HG02852 (cell line): ENCODE results near the gene TRABD2B.

Source experiments
- ATAC-seq: cut with Tn5 transposase; IDR thresholded peaks from one replicate; pipeline ENCODE4 v1.9.1; 2021; ENCODE audit warnings: mild to moderate bottlenecking, moderate library complexity; ENCODE audit not compliant: unreplicated experiment

The TRABD2B gene

DNA sequence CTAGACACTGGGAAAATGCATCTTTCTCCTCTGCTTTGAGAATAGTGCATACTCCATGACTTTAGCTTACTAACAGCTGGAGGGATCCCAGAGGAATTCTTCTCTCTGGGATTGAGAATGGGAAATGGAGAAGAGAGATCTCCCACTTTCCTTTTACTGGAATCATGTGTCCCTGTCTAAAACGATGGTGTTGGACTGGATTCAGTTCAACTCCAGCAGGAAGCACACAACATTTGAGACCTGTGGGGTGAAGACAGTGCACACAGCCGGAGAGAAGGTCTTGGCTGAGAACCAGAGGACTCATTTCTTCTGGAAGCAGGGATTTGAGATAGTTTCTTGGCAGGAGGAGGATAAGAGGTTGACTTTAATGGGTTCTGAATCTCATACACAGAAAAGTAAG, 58.7 kb downstream of the TRABD2B start:
- no peak for ATAC-seq

DNA sequence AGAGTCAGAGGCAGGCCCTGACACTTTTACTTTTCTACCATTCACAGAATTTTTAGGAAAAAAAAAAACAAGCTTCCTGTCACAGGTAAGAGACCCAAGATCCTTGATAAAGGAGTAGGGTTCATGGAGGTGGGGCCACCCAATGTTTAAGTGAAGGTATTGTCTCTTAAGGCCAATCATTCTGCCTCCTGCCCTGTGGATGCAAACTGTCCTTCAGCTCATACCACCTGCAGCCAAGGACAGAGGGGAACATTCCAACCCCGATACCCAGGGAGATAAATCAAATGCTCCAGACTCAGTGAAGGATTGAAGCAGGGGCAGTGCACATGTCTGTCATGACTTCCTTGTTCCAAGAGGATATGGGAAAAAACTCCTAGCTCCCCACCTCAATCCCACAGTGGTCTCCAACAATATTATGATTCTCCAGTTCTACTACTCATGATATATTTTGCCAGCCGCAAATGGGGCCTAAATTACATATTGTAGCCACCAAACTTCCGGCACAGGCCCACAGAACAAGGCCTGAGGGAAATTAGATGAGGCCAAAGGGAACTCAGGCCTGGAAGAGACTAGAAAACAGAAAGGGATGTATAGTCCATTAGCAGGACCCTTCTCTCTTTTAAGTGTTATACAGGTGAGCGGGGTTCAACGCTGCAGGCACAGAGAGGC, 59.5 kb downstream of the TRABD2B start:
- no peak for ATAC-seq

DNA sequence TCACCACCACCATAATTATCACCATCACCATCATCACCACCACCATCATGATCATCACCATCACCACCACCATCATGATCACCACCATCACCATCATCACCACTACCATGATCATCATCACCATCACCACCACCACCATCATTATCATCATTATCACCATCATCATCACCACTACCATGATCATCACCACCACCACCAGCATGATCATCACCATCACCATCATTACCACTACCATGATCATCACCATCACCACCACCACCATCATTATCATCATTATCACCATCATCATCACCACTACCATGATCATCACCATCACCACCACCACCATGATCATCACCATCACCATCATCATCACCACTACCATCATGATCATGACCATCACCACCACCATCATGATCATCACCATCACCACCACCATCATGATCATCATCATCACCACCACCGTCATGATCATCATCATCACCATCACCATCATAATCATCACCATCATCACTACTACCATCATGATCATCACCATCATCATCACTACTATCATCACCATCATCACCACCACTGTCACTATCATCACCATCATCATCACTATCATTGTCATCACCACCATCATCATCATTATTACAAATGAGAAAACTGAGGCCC, 60.2 kb downstream of the TRABD2B start:
- no peak for ATAC-seq

DNA sequence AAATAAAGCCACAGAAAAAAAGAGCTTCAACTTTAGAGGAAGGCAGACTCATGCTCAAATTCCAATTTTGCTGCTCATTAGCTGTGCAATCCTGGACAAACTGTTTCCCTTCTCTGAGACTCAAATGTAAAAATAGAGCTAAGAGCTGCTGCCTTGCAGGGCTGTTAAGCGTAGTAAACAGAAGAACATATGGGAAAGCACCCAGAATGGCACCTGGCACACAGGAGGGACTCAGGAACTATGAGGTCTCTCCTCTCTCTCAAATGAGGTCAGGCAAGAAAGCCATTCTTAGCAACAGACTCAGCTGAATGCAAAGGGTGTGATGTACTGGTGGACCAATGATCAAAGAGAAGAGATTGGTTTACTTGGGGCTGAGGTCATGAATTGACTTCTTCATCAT, 61.3 kb downstream of the TRABD2B start:
- ATAC-seq = no peak

DNA sequence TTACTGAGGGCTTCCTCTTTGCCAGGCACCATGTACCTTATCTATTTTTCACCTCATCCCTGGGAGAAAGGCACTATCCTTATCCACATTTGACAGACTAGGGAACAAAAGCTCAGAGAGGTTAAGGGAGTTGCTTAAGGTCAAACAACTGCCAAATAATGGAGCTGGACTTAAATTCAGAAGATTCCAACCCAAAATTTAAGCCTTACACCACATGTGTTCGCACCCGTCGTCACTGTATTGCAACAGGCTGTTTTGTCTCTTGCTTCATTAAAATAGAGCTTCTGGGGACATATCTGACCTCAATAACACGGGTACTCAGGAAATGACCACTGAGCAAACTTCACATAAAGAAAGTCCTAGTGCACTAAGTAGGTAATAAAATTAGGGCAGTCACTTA, 62.0 kb downstream of the TRABD2B start:
- ATAC-seq = no peak

DNA sequence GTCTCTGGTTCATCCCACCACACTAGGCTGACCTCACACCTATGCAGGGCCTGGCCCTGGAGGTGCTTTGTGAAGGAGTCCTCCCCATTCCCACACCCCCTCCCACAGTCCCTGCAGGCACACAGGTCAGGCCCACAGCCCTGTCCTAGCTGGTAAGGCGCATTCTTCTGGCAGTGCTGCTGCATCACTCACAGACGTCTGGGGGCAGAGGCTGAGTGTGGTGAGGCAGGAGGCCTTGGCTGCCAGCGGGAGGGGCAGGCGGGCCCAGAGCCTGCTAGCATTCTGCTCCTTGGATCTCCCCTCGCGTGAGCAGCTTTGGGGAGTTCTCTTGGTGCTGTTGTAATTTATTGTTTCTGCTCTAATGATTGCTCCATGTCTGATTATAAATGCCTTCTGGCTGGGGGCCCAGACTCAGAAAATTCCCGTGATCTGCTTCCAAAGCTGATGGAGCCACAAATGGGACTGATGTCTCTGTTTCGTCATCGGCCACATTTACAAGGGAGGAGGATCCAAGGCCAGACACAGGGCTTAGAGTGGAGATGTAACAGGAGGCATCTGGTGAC, 62.9 kb downstream of the TRABD2B start:
- no peak for ATAC-seq

DNA sequence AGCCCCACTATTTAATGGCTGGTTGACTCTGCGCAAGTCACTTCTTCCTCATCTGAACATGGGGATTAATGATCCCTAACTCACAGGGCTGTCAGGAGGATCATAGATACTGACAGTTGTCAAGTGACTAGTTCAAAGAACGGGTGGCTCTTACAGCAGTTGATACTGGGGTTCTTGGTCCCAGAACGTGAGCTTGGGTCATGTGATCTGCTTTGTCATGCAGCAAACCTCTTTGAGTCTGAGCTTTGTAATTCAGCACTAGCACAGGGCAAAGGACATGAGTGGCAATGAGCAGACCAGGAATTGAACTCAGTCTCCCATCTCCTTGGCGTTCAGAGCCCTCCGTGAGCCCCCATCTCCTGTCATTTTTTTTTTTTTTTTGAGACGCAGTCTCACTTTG, 64.4 kb downstream of the TRABD2B start:
- ATAC-seq = no peak

DNA sequence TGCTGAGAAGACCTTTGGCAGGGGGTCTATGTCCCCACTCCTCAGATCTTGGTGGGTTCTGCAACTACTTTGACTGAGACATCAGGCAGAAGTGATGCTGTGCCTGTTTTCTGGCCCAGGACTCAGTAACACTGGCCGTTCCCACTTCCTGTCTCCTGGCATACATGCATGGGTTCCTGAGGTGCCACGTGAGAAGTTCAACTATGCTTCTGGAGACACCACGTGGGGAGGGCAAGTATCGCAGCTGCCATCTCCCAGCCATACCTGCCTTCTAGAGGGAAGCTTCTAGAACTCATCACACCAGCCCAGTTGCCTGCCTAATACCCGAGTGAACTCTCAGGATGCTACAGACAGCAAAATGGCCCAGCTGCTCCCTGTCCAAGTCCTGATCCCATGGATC, 65.8 kb downstream of the TRABD2B start:
- no peak for ATAC-seq

DNA sequence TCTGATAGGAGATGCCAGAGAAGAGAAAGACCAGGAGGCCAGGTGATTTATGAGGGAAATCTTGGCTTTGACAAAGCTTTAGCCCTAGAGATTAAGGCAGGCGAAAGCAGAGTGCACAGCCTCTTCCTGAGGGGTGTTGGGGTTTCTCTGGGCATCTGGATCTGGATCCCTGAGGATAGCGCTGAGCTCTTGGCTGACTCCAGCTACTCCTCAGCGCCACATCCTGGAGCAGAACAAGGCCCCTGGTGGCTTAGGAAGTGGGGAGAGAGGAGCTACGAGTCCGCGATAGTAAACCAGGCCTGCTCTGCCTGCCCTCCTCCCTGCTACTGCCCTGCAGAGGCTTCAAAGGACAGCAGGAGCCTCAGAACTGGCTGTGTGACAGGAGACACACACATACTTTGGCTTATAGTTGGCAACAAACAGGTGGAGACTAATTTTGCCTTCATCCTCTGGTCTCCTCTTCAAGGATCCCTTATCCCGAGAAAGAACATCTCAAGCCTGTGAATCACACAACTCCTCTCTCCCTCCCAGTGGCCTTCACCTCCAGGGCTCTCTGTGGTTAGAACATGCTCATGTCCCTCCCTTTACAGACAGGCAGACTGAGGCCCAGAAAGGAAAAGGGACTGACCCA, 66.9 kb downstream of the TRABD2B start:
- no peak for ATAC-seq

DNA sequence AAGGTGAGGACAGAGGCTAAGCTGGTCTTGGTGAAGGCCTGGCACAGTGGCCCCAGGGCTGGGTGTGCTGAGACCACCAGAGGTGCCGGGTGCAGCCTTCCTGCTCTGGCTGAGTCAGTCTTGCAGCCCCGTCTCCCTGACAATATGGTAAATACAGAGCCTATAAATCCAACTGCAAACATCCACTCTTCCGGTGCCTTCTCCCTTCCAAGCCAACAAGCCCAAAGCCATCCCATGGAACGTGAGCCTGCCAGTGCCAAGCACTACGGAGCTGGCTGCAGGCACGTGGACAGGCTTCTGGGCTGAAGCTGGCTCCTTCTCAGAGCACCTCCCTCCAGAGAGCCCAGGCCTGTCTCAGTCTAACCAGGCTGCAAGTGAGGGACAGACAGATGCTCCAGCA, 70.0 kb downstream of the TRABD2B start:
- no peak for ATAC-seq

DNA sequence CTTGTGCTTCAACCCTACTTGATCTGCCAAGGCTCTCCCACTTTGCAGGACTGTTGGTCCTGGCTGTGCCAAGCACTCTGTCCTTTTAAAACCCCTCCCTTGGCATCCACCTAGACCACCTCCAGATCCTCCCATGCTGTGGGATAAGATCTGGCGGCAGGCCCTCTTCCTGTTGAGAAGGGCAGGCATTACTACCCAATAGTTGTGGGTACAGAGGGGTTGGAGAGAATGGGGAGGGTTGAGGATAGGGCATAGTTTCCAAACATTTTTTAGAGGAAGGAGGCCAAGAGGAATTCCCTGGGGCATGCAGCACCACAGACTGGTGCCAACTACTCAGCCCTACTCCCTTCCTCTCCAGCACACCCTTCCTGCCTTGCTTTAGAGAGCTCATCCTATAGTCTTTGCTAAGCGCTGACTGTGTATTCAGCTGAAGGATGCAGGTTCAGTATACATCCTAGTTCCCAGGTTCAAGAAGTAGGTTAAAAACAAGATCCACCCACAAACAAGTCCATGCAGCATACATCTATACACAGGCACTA, 70.7 kb downstream of the TRABD2B start:
- no peak for ATAC-seq

DNA sequence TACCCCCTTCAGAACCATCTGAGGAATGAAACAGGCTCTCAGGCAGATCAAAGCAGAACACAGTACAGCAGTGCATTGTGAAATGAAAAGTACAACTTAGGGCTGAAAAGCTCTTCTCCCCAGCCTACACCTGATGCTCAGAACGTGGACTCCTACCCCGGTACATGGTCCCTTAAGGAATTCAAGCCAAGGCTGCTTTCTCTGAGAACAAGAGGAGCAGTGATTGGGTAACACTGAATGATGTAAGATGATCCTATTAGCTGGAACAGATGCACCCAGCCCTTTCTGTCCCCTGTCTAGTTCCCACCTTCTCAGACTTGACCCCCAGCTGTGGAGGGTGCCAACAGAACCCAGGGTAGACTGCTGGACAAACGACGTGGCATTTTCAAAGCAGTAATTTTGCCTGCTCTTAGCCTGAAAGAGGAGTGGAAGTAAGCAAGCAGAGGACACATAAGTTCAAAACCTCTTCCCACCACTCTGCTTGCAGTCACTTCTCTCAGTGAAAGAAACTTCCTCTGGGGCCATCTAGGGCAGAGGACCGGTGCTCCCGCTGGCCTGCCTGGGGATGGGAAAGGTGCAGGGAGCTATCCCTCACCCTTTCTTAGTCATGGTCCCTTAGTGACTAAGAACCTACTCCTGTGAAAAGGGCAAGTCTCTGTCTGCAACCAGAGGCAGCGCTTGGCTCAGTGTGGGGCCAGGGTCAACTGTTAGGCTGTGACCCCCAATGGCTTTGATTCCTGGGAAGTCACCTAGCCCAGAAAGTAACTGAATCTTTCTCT, 72.7 kb downstream of the TRABD2B start:
- no peak for ATAC-seq

DNA sequence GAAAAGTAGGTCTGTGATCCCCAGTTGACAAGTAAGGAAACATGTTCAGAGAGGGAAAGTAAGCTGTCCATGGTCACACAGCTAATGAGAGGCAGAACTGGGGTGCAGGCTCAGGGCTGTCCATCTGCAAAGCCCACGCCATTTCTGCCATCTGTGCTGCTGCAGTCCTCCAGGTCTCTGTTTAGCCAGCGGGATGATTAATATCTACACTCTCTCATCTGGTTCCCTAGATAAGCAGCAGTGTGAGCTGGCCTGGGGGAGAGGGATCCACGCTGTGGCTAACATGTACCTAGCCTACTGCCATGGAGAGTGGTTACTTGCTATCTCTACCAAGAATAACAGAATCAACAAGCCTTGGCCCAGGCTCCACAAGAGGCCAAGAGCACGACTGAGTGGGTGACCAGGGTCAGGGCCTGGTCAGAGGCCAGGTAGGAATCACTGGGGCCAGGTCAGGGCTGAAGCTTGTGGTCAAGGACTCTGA, 75.2 kb downstream of the TRABD2B start:
- no peak for ATAC-seq

DNA sequence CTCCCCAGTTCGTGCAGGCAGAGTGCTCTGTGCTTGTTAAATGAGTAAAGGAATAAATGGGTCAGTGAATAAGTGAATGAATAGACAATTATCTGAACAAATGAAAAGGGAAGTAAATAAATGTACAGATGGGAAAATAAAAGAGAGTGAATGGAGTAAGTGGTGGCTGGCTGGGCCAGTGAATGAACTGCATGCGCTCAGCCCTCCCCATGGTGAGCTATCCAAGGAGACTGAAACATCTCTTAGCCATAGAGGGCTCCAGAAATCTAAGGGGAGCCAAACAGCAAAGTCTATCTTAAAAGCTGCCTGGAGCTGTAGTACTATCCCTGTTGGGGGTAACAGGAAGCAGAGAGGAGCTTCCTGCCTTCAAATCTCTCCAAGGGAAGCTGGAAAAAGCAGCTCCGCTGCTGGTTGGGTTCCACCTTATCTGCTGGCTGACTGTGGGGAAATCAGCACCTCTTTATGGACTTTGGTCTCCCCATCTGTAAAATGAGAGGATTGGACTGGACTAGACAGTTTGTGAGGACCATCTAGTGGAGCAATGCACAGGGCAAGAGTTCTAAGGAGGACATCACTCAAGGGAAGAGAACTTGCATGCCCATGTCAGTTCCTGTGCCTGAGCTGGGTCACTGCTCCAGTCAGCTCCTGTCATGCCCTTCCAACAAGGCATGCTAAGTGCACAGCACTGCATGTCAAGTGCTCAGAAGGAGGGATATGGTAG, 77.9 kb downstream of the TRABD2B start:
- no peak for ATAC-seq

DNA sequence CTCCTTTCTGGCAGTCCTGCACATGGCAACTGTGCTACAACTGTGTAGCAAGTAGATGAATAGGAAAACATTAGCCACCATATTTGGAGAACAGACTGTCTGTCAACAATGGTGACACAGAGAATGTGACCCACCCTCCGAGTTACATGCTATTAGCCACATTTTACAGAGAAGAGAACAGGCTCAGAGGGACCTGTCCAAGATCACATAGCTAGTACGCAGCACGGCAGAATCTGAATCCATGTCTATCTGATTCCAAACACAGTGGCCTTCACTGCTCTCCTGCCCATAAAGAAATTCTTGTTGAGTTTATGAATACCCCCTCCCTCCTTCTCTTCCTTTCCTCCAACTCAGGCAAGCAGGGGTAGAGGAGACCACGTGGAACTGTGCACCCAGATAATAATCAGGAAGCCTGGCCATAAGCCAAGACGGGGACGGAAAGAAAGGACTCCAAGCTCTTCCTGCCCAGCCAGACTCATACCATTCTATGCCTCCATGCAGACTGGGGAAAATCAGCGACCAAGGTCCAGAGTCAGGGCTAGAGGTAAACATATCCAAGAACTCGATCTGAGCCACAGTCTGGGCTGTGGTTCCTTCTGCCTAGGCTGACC, 78.8 kb downstream of the TRABD2B start:
- ATAC-seq = no peak

DNA sequence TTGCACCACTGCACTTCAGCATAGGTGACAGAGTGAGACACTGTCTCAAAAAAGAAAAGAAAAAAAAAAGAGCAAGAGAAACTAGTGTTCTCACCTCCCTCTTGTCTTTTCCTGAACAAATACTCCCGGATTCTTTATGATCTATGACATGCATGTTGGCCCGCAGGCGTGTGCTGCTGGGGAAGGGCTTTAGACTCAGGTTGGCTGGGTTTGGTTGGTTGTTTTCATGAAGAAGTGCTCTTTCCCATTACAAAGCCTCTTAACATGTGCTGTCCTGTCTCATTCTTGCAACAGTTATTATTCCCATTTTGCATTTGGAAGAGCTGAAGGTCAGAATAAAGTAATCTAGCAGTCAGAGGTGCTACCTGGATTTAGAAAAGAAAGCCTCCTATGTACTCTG, 79.5 kb downstream of the TRABD2B start:
- ATAC-seq = no peak

DNA sequence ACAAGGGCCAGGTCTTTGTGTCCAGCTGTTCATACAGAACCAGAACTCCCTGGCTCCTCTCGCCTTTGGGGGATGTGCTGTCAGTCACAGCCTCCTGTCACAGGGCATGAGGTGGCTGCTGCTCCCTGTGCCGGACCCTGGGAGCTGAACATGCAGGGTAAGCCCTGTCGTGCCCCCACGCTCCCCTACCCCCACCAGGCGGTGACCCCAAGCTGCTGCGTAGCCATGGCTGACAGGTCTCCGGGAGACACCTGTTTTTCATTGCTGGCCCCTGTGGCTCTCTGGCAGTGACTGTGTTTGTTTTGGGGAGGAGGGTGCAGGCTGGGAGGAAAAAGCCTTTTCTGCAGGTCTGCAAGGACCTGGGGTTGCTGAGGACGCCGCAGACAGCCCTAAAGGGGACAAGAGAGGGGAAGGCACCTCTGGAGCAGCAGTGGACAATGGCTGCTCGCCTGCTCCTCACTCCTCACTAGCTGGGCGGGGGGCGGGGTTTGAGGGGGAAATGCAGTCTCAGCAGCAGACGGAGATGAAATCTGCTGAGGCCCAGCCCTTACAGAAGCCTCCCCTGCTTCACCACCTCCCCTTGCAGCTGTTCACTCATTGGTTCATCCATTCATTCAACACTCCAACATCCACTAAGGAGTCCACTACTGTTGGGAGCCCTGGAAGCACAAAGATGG, 81.4 kb downstream of the TRABD2B start:
- ATAC-seq = no peak

DNA sequence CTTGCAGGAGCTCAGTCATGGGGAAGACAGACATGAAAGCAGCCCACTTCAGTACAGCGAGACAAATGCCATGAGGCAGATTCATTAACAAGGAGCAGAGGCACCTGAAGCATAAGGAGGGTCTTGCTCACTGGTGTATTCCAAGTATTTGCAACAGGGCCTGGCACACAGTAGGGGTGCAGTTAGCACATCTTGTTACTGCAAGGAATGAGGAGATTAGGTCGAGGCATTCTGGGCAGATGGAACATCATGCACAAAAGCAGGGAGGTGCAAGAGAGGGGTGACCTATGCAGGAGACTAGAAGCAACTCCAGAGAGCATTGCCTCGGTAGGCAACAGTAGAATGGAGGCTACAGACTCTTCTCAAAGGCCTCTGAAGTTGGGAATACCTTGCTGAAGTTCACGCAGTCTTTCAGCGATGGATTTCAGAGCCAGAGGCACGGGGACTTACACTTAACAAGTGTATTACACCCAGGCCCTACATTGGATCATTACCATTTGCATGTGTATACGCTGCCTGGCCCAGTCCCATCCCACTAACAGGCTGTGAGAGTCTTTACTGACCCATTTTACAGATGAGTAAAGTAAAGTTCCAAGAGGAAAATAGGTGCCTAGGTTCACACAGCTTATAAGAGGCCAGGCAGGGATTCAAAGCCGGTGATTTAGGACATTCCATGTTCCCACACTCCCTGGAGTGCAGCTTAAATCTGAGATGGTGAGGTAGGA, 82.1 kb downstream of the TRABD2B start:
- ATAC-seq = no peak
